ENCODE data around the gene RMI2.

GRCh38 chr16:11329071-11329491 lies 16.2 kb upstream of the RMI2 start:
- TF ChIP-seq, protein P1, sequence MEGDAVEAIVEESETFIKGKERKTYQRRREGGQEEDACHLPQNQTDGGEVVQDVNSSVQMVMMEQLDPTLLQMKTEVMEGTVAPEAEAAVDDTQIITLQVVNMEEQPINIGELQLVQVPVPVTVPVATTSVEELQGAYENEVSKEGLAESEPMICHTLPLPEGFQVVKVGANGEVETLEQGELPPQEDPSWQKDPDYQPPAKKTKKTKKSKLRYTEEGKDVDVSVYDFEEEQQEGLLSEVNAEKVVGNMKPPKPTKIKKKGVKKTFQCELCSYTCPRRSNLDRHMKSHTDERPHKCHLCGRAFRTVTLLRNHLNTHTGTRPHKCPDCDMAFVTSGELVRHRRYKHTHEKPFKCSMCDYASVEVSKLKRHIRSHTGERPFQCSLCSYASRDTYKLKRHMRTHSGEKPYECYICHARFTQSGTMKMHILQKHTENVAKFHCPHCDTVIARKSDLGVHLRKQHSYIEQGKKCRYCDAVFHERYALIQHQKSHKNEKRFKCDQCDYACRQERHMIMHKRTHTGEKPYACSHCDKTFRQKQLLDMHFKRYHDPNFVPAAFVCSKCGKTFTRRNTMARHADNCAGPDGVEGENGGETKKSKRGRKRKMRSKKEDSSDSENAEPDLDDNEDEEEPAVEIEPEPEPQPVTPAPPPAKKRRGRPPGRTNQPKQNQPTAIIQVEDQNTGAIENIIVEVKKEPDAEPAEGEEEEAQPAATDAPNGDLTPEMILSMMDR (IDR thresholded peaks at IDR 0.05; ENCODE audit: insufficient read depth, low read length), result no peak
- TF ChIP-seq POLR2AphosphoS5 (IDR thresholded peaks at IDR 0.05; ENCODE audit: low read depth), result no peak

Data from HL-60 (cell line).